Endodermal cell (in vitro differentiated cells): ENCODE results near the gene KIAA1210. TPM values are rescaled to one million over a fixed set of nuclear protein-coding genes. Genes with fewer than 3 reads are reported as not detected.

ENCODE experiments used
- DNase-seq: peaks from one replicate; pipeline ENCODE4 v3.0.0-alpha.2; 2017
- H3K27ac ChIP-seq: 2 replicates; pipeline ENCODE4 v1.5.1; 2013; ENCODE audit warnings: mild to moderate bottlenecking, low read depth, low read length, moderate library complexity
- H3K27me3 ChIP-seq: 2 replicates; pipeline ENCODE4 v1.6.1; 2013; ENCODE audit warnings: mild to moderate bottlenecking, low read length, moderate library complexity; ENCODE audit not compliant: insufficient read depth, control insufficient read depth, poor library complexity, severe bottlenecking
- H3K36me3 ChIP-seq: 2 replicates; pipeline ENCODE4 v1.7.0; 2013; ENCODE audit warnings: mild to moderate bottlenecking, low read length, moderate library complexity; ENCODE audit not compliant: control insufficient read depth, insufficient read depth
- H3K4me1 ChIP-seq: one replicate; pipeline ENCODE4 v1.7.0; 2013; ENCODE audit warnings: low read length; ENCODE audit not compliant: control insufficient read depth, insufficient read depth
- H3K4me3 ChIP-seq: 2 replicates; pipeline ENCODE4 v1.5.1; 2013; ENCODE audit warnings: mild to moderate bottlenecking, low read length, moderate library complexity
- H3K9ac ChIP-seq: 2 replicates; pipeline ENCODE4 v1.6.1; 2013; ENCODE audit warnings: mild to moderate bottlenecking, low read length, moderate library complexity; ENCODE audit not compliant: poor library complexity, severe bottlenecking; ENCODE audit errors: extremely low read depth
- H3K9me3 ChIP-seq: 2 replicates; pipeline ENCODE4 v1.6.1; 2013; ENCODE audit warnings: mild to moderate bottlenecking, low read length, moderate library complexity; ENCODE audit not compliant: control insufficient read depth
- H3K27ac Mint-ChIP-seq: 2 replicates; pipeline ENCODE4 v1.8.0; 2020; ENCODE audit warnings: mixed read lengths
- H3K27me3 Mint-ChIP-seq: 2 replicates; pipeline ENCODE4 v1.8.0; 2021; ENCODE audit warnings: mild to moderate bottlenecking, mixed read lengths; ENCODE audit not compliant: insufficient read depth
- H3K36me3 Mint-ChIP-seq: 2 replicates; pipeline ENCODE4 v1.8.0; 2020; ENCODE audit warnings: low read depth, mixed read lengths
- H3K4me1 Mint-ChIP-seq: 2 replicates; pipeline ENCODE4 v1.8.0; 2020; ENCODE audit warnings: mixed read lengths
- H3K4me3 Mint-ChIP-seq: 2 replicates; pipeline ENCODE4 v1.8.0; 2020; ENCODE audit warnings: mild to moderate bottlenecking, moderate library complexity, mixed read lengths
- H3K9me3 Mint-ChIP-seq: 2 replicates; pipeline ENCODE4 v1.8.0; 2020; ENCODE audit warnings: mild to moderate bottlenecking, mixed read lengths
- WGBS, 2 experiments: methylation state at CpG; one replicate each; pipeline versions ENCODE4 v1.1.5 to v1.1.7; 2013; ENCODE audit warnings: missing lambda C conversion rate in 2 of 2, mixed read lengths in 1 of 2; ENCODE audit not compliant: insufficient coverage in 1 of 2, insufficient read length in 1 of 2; 5-methylcytosine and 5-hydroxymethylcytosine counted together
- total RNA-seq, 2 donors: library from RNA; stranded (reverse); fragmentation: NEBNext Ultra II Directional in 1 of 2; extraction: Animal tissue kit (Norgen Biotek cat#: 25700) in 1 of 2; gene quantifications; 2 replicates in 1 of 2; 3 replicates in 1 of 2; pipeline ENCODE4 v1.2.1, GENCODE V29; 2021
- TF ChIP-seq, protein P1 (sequence below): fragments of 200-600 bp; sonication (generic); conservative IDR thresholded peaks from 2 replicates; pipeline ENCODE4 v1.5.0; 2021; ENCODE audit warnings: antibody characterized with exemption, mild to moderate bottlenecking

The KIAA1210 gene
- total RNA-seq, 2 donors from 2014 or later = not detected

DNA sequence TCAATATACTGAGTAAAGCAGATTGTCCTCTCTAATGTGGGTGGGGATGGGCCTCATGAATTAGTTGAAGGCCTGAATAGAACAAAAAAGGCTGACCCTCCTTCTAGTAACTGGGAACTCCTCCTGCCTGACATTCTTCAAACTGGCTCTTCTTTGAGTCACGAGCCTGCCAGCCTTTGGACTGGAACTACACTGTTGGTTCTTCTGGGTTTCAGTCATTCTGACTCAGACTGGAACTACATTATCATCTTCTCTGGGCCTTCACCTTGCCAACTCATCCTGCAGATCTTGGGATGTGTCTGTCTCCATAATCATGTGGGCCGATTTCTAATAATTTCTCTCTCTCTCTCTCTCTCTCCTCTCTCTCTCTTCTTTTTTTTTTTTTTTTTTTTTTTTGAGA, 81.7 kb downstream of the KIAA1210 start:
- no peak for DNase-seq
- no peak overlapping the region for H3K27ac Mint-ChIP-seq
- Histone ChIP-seq H3K9me3 (no peaks in the 10 kb centered on the region), H3K36me3 (no peaks in the 10 kb centered on the region), H3K4me1 (peaks cover 9% of the 10 kb centered on the region), H3K27me3 (no peaks in the 10 kb centered on the region), H3K9ac (no peak overlapping the region), H3K4me3 (no peak overlapping the region), H3K27ac (no peak overlapping the region)
- 98% methylated on average over 2 of the region's 2 CpGs; no CpG with 5 or more reads in 1 of the 2 experiments for WGBS, 2 experiments
- no peaks in the 10 kb centered on the region for H3K36me3 Mint-ChIP-seq
- H3K4me1 Mint-ChIP-seq = peaks cover 6% of the 10 kb centered on the region
- no peaks in the 10 kb centered on the region for H3K27me3 Mint-ChIP-seq
- TF ChIP-seq, protein P1, sequence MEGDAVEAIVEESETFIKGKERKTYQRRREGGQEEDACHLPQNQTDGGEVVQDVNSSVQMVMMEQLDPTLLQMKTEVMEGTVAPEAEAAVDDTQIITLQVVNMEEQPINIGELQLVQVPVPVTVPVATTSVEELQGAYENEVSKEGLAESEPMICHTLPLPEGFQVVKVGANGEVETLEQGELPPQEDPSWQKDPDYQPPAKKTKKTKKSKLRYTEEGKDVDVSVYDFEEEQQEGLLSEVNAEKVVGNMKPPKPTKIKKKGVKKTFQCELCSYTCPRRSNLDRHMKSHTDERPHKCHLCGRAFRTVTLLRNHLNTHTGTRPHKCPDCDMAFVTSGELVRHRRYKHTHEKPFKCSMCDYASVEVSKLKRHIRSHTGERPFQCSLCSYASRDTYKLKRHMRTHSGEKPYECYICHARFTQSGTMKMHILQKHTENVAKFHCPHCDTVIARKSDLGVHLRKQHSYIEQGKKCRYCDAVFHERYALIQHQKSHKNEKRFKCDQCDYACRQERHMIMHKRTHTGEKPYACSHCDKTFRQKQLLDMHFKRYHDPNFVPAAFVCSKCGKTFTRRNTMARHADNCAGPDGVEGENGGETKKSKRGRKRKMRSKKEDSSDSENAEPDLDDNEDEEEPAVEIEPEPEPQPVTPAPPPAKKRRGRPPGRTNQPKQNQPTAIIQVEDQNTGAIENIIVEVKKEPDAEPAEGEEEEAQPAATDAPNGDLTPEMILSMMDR = no peak
- no peak overlapping the region for H3K4me3 Mint-ChIP-seq
- peaks cover 61% of the 10 kb centered on the region for H3K9me3 Mint-ChIP-seq

DNA sequence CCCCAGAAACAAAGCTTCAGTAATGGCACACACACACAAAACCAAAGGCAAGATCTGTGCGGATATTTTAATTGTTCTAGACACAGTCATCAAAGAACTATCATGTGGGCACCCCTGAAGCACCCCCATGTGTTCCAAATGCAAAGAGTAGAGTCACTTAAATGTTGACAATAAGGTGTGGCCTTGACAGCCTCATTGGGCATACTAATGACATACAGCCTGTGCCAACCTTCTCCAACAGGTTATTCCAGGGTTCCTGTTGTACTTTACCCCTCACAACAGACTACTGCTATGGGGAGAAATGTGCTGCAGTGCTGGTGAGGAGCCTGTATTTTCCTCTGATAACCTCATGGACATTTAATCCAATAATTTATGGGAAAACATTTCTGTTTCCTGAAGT, 84.6 kb downstream of the KIAA1210 start:
- Histone ChIP-seq H3K4me3 (no peak overlapping the region), H3K4me1 (peaks cover 11% of the 10 kb centered on the region), H3K27ac (no peak overlapping the region), H3K9me3 (no peaks in the 10 kb centered on the region), H3K9ac (no peak overlapping the region), H3K36me3 (no peaks in the 10 kb centered on the region), H3K27me3 (no peaks in the 10 kb centered on the region)
- H3K36me3 Mint-ChIP-seq = no peaks in the 10 kb centered on the region
- 100% methylated on average over 1 of the region's 1 CpG; no CpG with 5 or more reads in 1 of the 2 experiments for WGBS, 2 experiments
- H3K27ac Mint-ChIP-seq = no peak overlapping the region
- TF ChIP-seq, protein P1 = no peak
- no peak for DNase-seq
- H3K9me3 Mint-ChIP-seq = peaks cover 51% of the 10 kb centered on the region
- peaks cover 15% of the 10 kb centered on the region for H3K4me1 Mint-ChIP-seq
- H3K27me3 Mint-ChIP-seq = no peaks in the 10 kb centered on the region
- no peak overlapping the region for H3K4me3 Mint-ChIP-seq

DNA sequence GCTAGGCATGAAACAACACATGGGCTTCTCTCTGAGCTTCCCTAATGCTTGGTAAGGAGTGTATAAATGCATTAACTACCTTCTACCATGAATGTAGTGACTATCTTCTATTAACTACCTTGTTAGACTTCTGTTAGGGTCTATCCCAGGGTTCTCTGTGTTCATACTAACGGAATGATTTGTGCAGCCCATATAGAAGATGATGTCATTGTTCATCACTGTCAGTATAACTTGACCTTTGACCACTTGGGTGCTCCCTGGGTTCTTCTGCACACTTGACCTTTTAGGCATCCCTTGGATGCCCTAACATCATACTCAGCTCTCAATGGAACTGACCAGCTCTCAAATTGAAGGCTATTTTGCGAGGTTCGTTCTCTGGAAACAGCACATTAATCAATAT, 85.6 kb downstream of the KIAA1210 start:
- H3K36me3 Mint-ChIP-seq = no peaks in the 10 kb centered on the region
- no peak overlapping the region for H3K4me3 Mint-ChIP-seq
- no peaks in the 10 kb centered on the region for H3K36me3 ChIP-seq
- H3K4me1 ChIP-seq = peaks cover 11% of the 10 kb centered on the region
- peaks cover 15% of the 10 kb centered on the region for H3K4me1 Mint-ChIP-seq
- no peak overlapping the region for H3K4me3 ChIP-seq
- H3K9me3 Mint-ChIP-seq = peaks cover 54% of the 10 kb centered on the region
- 96 to 100% methylated on average over 1 to 3 of the region's 3 CpGs for WGBS, 2 experiments
- H3K9me3 ChIP-seq = no peaks in the 10 kb centered on the region
- no peak for DNase-seq
- H3K27me3 Mint-ChIP-seq = no peaks in the 10 kb centered on the region
- no peak overlapping the region for H3K27ac Mint-ChIP-seq
- TF ChIP-seq, protein P1 = no peak
- H3K27ac ChIP-seq = no peak overlapping the region
- H3K27me3 ChIP-seq = no peaks in the 10 kb centered on the region
- no peak overlapping the region for H3K9ac ChIP-seq
